HCT116 (cell line): ENCODE data around the gene MFSD6.

Experiments
- CBX3 ChIP-seq: IDR thresholded peaks from 2 replicates; pipeline ENCODE4 v1.6.1; 2012; ENCODE audit warnings: low read depth
- EZH2 ChIP-seq: fragments of 200-600 bp; sonication (generic); IDR thresholded peaks from 2 replicates; pipeline ENCODE4 v1.6.1; 2017; ENCODE audit warnings: antibody characterized with exemption, mixed run types
- EZH2phosphoT487 ChIP-seq: fragments of 200-600 bp; IDR thresholded peaks from 2 replicates; pipeline ENCODE4 v1.6.1; 2018; ENCODE audit warnings: antibody characterized with exemption, borderline replicate concordance
- POLR2A ChIP-seq: IDR thresholded peaks from 2 replicates; pipeline ENCODE4 v1.7.0; 2011; ENCODE audit warnings: borderline replicate concordance; ENCODE audit not compliant: insufficient read depth, insufficient read length; ENCODE audit errors: extremely low read depth
- POLR2AphosphoS5 ChIP-seq: IDR thresholded peaks from 2 replicates; pipeline ENCODE4 v1.6.1; 2011; ENCODE audit warnings: mild to moderate bottlenecking, low read depth, low read length, moderate library complexity
- SIN3A ChIP-seq: IDR thresholded peaks from 2 replicates; pipeline ENCODE4 v1.6.1; 2012; ENCODE audit warnings: low read depth
- YY1 ChIP-seq: IDR thresholded peaks from 2 replicates; pipeline ENCODE4 v1.6.1; 2011; ENCODE audit warnings: low read length, low read depth, moderate library complexity, mild to moderate bottlenecking; ENCODE audit not compliant: insufficient replicate concordance; ENCODE audit errors: extremely low read depth
- ZFX ChIP-seq: fragments of 450-650 bp; IDR thresholded peaks from 2 replicates; pipeline ENCODE4 v1.6.1; 2017
- ZNF274 ChIP-seq: fragments of 200-500 bp; sonication (Bioruptor generic); IDR thresholded peaks from 2 replicates; pipeline ENCODE4 v1.6.1; 2014; ENCODE audit warnings: mild to moderate bottlenecking, low read depth, low read length, inconsistent platforms
- TF ChIP-seq, protein P1 (sequence below), 3 experiments: fragments of 200-600 bp in 1 of 3; sonication (generic) in 1 of 3; IDR thresholded peaks in 2 of 3; conservative IDR thresholded peaks in 1 of 3; 2 replicates each; pipeline ENCODE4 v1.5.1; 2012 to 2017; ENCODE audit warnings: low read depth in 2 of 3, low read length in 2 of 3, antibody characterized with exemption in 1 of 3, borderline replicate concordance in 1 of 3, control low read depth in 1 of 3, mild to moderate bottlenecking in 1 of 3, mixed read lengths in 1 of 3, mixed run types in 1 of 3, moderate library complexity in 1 of 3; ENCODE audit not compliant: insufficient read depth in 1 of 3

- TF ChIP-seq, protein P1, sequence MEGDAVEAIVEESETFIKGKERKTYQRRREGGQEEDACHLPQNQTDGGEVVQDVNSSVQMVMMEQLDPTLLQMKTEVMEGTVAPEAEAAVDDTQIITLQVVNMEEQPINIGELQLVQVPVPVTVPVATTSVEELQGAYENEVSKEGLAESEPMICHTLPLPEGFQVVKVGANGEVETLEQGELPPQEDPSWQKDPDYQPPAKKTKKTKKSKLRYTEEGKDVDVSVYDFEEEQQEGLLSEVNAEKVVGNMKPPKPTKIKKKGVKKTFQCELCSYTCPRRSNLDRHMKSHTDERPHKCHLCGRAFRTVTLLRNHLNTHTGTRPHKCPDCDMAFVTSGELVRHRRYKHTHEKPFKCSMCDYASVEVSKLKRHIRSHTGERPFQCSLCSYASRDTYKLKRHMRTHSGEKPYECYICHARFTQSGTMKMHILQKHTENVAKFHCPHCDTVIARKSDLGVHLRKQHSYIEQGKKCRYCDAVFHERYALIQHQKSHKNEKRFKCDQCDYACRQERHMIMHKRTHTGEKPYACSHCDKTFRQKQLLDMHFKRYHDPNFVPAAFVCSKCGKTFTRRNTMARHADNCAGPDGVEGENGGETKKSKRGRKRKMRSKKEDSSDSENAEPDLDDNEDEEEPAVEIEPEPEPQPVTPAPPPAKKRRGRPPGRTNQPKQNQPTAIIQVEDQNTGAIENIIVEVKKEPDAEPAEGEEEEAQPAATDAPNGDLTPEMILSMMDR (IDR thresholded peaks at IDR 0.05 in 2 of 3, conservative IDR thresholded peaks at IDR 0.05 in 1 of 3; ENCODE audit: borderline replicate concordance in 1 of 3, insufficient read depth in 1 of 3, low read depth in 2 of 3, low read length in 2 of 3): no peak
- TF ChIP-seq EZH2phosphoT487 (no peak), POLR2AphosphoS5 (no peak), YY1 (no peak), ZNF274 (no peak), SIN3A (no peak), EZH2 (no peak), POLR2A (no peak), CBX3 (no peak), ZFX (no peak)
These were observed 138.6 kb downstream of the MFSD6 start for GRCh38 chr2:190546734-190547133.
